Astrocyte of the cerebellum (primary cell): ENCODE results near the gene RBM44.

ENCODE experiments used
- DNase-seq: peaks from one replicate; pipeline ENCODE4 v3.0.0-alpha.2; 2011; ENCODE audit warnings: low read depth
- H3K4me3 ChIP-seq: 2 replicates; pipeline ENCODE4 v1.5.1; 2011; ENCODE audit warnings: mild to moderate bottlenecking, low read depth, low read length, moderate library complexity
- in situ Hi-C: cut with HindIII; loops from 2 replicates; pipeline ENCODE4 v1.10.0; 2017; ENCODE audit warnings: low sequenced_read_pairs
- TF ChIP-seq, protein P1 (sequence below): IDR thresholded peaks from 2 replicates; pipeline ENCODE4 v1.5.1; 2012; ENCODE audit warnings: low read length, low read depth, moderate library complexity, mild to moderate bottlenecking; ENCODE audit errors: missing control alignments

The RBM44 gene

DNA sequence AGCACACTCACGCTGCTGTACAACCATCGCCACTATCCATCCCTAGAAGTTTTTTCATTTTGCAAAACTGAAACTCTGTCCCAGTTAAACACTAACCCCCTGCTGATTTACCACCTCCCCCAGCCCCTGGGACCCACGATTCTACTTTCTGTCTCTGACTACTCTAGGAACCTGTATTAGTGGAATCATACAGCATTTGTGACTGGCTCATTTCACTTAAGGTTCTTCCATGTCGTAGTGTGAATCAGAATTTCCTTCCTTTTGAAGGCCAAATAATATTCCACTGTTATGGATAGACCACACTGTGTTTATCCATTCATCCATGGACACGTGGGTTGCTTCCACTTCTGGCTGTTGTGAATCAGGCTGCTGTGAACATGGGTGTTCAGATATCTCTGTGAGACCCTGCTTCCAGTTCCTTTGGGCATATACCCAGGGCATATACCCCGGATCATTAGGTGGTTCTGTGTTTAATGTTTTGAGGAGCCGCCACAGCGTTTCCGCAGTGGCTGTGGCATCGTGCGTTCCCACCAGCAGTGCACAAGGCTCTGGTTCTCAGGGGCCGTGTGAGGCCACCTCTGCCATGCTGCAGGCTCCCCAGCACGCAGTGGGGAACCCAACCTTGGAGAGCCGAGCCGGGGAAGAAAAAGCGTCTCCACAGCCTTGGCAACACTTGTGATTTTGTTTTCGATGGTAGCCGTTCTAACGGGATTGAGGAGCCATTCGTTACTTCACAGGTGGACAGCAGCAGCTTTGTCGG, 70.9 kb downstream of the RBM44 start:
- TF ChIP-seq, protein P1, sequence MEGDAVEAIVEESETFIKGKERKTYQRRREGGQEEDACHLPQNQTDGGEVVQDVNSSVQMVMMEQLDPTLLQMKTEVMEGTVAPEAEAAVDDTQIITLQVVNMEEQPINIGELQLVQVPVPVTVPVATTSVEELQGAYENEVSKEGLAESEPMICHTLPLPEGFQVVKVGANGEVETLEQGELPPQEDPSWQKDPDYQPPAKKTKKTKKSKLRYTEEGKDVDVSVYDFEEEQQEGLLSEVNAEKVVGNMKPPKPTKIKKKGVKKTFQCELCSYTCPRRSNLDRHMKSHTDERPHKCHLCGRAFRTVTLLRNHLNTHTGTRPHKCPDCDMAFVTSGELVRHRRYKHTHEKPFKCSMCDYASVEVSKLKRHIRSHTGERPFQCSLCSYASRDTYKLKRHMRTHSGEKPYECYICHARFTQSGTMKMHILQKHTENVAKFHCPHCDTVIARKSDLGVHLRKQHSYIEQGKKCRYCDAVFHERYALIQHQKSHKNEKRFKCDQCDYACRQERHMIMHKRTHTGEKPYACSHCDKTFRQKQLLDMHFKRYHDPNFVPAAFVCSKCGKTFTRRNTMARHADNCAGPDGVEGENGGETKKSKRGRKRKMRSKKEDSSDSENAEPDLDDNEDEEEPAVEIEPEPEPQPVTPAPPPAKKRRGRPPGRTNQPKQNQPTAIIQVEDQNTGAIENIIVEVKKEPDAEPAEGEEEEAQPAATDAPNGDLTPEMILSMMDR = no peak
- no peak overlapping the region for H3K4me3 ChIP-seq
- no peak for DNase-seq
- in situ Hi-C loops = no loop called here

DNA sequence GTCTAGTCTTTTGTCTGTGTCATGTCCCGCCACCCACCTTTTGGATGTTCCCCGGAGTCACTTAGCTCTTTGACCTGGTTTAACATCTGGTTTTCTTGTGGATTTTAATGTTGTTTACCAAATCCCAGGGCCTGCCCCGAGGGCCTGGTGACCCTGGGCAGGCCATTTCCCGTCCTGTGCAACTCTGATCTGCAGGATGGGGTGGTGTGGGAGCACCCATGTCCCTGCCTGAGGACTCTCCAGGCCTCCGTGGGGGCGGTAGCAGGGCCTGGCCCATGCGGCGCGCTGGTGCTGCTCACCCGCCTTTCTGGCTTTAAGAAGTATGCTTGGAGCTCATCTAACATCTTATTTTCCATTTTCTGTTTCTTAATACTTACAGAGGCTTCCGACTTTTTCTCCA, 71.5 kb downstream of the RBM44 start:
- no peak overlapping the region for H3K4me3 ChIP-seq
- DNase-seq = no peak
- in situ Hi-C loops = no loop called here
- TF ChIP-seq, protein P1 = no peak

DNA sequence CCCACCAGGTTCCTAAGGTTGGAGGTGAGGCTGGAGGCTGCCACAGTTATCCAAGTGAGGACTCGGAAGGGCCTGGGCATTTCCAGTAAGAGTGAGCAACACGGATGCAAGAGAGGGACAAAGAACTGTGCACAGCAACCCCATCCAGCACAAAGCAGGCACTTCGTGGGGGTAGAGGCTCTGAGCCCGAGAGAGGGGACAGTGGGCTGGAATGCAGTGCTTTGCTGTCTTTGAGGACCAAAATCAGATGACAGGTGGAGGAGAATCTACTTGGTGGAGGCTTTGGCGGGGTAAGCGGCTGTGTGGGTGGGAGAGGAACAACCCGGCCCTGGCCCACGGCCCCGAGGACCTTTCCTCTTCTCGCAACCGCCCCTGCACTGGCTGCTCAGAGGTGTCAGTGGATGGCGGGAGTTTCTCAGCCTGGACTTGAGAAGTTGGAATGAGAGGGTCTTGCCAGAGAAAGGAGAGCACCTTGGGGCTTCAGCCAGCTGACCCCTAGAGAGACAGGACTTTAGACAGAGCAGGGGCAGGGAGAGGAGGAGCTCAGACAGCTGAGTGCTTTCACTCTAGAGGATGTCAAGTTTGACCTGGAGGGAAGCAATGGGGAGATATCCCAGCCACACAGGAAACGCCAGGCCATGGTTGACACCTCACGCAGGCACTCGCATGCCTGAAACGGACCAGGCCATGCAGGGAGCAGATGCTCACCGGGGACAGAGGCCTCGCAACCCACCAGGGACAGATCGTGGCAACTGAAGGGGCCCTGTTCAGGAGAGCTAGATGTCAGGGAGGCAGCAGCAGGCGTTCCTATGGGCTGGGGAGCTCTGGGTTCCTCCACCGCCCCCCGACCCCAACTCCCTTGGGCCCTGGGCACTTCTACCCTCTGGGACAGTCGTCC, 72.4 kb downstream of the RBM44 start:
- H3K4me3 ChIP-seq = no peak overlapping the region
- in situ Hi-C loops = no loop called here
- no peak for DNase-seq
- TF ChIP-seq, protein P1 = no peak

DNA sequence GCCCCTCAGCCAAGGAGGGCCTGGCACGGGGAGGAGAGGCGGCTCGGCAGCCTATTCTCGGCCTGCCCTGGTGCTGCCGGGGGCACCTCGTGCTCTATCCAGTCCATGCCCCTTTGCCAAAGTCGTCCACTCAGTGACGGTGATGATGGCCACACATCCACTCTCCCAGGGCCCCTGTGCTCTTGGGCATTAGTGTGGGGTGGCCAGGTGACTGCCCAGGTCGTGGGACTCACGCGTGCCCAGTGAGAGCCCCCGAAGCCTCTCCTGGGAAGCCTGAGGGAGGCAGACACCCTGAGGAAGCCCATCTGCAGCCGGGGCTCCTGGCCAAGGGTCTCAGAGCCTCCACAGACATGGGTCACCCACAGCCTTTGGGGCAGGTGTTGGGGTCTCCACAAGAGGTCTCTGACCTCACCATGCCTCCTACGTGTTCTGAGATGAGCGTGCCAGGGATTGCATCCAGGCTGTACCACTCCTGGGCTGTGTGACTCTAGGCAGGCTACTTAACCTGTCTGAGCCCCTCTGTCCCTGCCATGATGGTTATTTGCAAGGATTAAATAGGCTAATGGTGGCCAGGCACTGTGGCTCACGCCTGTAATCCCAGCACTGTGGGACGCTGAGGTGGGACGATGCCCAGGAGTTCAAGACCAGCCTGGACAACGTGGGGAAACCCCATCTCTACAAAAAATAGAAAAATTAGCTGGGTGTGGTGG, 73.8 kb downstream of the RBM44 start:
- in situ Hi-C loops = no loop called here
- no peak for DNase-seq
- TF ChIP-seq, protein P1 = no peak
- no peak overlapping the region for H3K4me3 ChIP-seq

DNA sequence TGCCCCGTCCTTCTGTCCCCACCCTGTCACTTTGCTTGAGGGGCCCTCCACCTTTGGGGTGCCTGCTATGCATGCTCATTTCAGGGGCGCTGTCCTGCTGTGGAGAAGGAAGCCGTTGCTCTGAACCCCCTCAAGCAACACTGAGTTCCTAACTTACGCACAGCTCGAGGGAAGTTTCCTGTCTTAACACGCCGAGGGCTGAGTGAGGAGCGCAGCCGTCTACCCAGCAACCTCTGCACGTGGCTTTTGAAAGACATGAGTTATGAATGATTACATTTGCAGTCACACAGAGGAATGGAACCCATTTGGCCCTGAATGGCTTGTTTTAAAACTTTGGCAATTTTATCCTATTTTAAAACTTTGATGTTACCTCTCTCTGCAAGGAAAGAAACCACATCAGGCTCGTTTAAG, 74.8 kb downstream of the RBM44 start:
- TF ChIP-seq, protein P1 = no peak
- in situ Hi-C loops = no loop called here
- no peak for DNase-seq
- no peak overlapping the region for H3K4me3 ChIP-seq

DNA sequence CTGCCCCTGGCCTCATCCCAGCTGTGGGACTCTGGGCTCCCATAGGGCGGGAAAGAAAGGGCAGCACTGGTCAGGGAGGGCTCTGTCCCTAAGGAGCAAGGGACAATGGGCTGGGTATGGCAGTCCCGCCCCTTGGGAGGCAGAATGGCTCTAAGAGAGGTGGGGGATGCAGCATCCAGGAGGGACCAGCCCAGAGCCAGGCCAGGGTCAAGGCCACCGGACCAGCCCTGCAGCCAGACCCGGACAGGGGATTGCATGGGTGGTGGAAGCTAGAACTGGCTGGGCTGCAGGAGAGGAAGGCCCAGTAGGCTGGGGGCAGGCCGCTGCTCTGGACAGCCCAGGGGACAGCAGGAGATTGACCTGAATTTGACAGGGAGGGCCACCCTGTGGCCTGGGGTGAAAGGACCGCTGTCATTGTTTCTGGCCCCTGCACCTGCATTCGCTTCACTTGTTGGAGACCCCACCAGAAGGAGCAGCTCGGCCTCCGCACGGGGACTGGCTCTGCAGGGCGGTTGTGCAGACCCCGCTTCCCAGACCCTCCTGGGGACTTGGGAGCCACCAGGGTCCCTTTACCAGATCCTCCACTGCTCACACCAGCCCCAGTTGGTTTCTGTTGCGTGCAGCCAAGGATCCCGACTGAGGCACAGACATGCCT, 75.4 kb downstream of the RBM44 start:
- TF ChIP-seq, protein P1 = no peak
- DNase-seq = no peak
- H3K4me3 ChIP-seq = no peak overlapping the region
- in situ Hi-C loops = no loop called here
